Fibroblast of lung (primary cell): Measurements from ENCODE around the gene NTPCR.

ENCODE experiments used
- CTCF ChIP-seq, 2 donors: IDR thresholded peaks in 1 of 2; conservative IDR thresholded peaks in 1 of 2; 1 replicate in 1 of 2; 2 replicates in 1 of 2; pipeline ENCODE4 v1.5.1; 2011 to 2012; ENCODE audit warnings: low read length in 2 of 2, control low read depth in 1 of 2, inconsistent platforms in 1 of 2, low read depth in 1 of 2, mild to moderate bottlenecking in 1 of 2
- EZH2 ChIP-seq: IDR thresholded peaks from 2 replicates; pipeline ENCODE4 v1.5.1; 2012; ENCODE audit warnings: low read length, control low read depth, mild to moderate bottlenecking; ENCODE audit errors: missing control alignments

- TF ChIP-seq CTCF (conservative IDR thresholded peaks at IDR 0.05 in 1 of 2, IDR thresholded peaks at IDR 0.05 in 1 of 2; ENCODE audit: low read depth in 1 of 2, low read length in 2 of 2), result no peak
- TF ChIP-seq EZH2, result no peak
Observed at GRCh38 chr1:233006541-233006973, 56.1 kb downstream of the NTPCR start.
